Activated T-helper 17 cell treated with anti-CD3 and anti-CD28 coated beads, Interleukin-2, amount 50 U/mL, for 72 hours (primary cell): ENCODE measurements around the gene ZFPL1. TPM values are rescaled to one million over a fixed set of nuclear protein-coding genes. Genes with fewer than 3 reads are reported as not detected.

Experiments
- ATAC-seq: fragments of 150-1000 bp; cut with Tn5 transposase; replicated peaks from 2 replicates; pipeline ENCODE4 v1.10.0; 2021; ENCODE audit warnings: mild to moderate bottlenecking, moderate library complexity
- H3K27ac Mint-ChIP-seq: one replicate; pipeline ENCODE4 v1.8.0; 2022; ENCODE audit warnings: mixed read lengths
- H3K27me3 Mint-ChIP-seq: one replicate; pipeline ENCODE4 v1.8.0; 2022; ENCODE audit warnings: mixed read lengths
- H3K36me3 Mint-ChIP-seq: one replicate; pipeline ENCODE4 v1.8.0; 2022; ENCODE audit warnings: low read depth, mild to moderate bottlenecking, mixed read lengths
- H3K4me1 Mint-ChIP-seq: one replicate; pipeline ENCODE4 v1.8.0; 2022; ENCODE audit warnings: mixed read lengths
- H3K4me3 Mint-ChIP-seq: one replicate; pipeline ENCODE4 v1.8.0; 2022; ENCODE audit warnings: mild to moderate bottlenecking, mixed read lengths
- H3K9me3 Mint-ChIP-seq: one replicate; pipeline ENCODE4 v1.8.0; 2022; ENCODE audit warnings: mixed read lengths
- total RNA-seq, 2 donors: library from RNA; stranded (reverse); gene quantifications; one replicate each; pipeline ENCODE4 v1.2.3, GENCODE V29; 2022

Gene ZFPL1
- total RNA-seq, 2 donors from 2014 or later = 25.2 to 36.3 TPM

- Mint-ChIP-seq H3K27me3 (no peaks in the 10 kb centered on the region), H3K4me3 (peak overlapping the region; percentile 98), H3K9me3 (no peaks in the 10 kb centered on the region), H3K4me1 (peaks cover 17% of the 10 kb centered on the region), H3K36me3 (peaks cover 82% of the 10 kb centered on the region), H3K27ac (no peak overlapping the region)
- no peak for ATAC-seq
Observed at GRCh38 chr11:65131895-65132237, 47.8 kb downstream of the ZFPL1 start.

- H3K4me1 Mint-ChIP-seq = peaks cover 17% of the 10 kb centered on the region
- no peak for ATAC-seq
- H3K36me3 Mint-ChIP-seq = peaks cover 77% of the 10 kb centered on the region
- H3K4me3 Mint-ChIP-seq = peak overlapping the region; percentile 98
- H3K27ac Mint-ChIP-seq = peak overlapping the region; percentile 99
- H3K27me3 Mint-ChIP-seq = no peaks in the 10 kb centered on the region
- no peaks in the 10 kb centered on the region for H3K9me3 Mint-ChIP-seq
Observed at GRCh38 chr11:65132238-65132987, 48.4 kb downstream of the ZFPL1 start.

- Mint-ChIP-seq H3K27ac (peak overlapping the region; percentile 99), H3K27me3 (no peaks in the 10 kb centered on the region), H3K9me3 (no peaks in the 10 kb centered on the region), H3K36me3 (peaks cover 70% of the 10 kb centered on the region), H3K4me1 (peaks cover 17% of the 10 kb centered on the region), H3K4me3 (peak overlapping the region; percentile 98)
- no peak for ATAC-seq
Observed at GRCh38 chr11:65132988-65133700, 49.1 kb downstream of the ZFPL1 start.

DNA sequence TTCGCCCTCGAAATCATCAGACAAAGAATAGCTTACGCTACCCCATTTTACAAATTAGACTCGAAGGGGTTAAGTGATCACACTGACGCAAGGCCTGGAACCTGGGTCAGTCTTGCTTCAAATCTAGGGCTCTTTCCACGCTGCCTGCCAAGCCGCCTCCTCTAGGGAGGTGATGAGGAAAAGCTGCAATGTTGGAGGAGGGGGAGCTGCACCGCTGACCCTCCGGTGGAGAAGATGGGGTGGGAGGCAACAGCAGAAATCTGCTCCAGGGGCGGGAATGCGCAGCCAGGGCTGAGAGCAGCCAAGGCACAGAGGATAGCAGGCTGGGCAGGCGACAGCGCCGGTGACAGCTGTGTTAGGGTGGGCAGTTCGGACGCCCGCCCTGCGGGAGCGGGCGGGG, 49.7 kb downstream of the ZFPL1 start:
- Mint-ChIP-seq H3K27me3 (no peaks in the 10 kb centered on the region), H3K9me3 (no peaks in the 10 kb centered on the region), H3K36me3 (peaks cover 64% of the 10 kb centered on the region), H3K27ac (peak overlapping the region; percentile 99), H3K4me3 (peak overlapping the region; percentile 98), H3K4me1 (peaks cover 17% of the 10 kb centered on the region)
- ATAC-seq = no peak

GRCh38 chr11:65134240-65134951, 50.4 kb downstream of the ZFPL1 start, which contains the start of gene SYVN1:
TSS of gene SYVN1 (minus strand) at chr11:65134519. CDS start at chr11:65133601, 918 bp downstream.
- H3K27ac Mint-ChIP-seq = peak within 1 kb of the TSS; percentile 99
- H3K9me3 Mint-ChIP-seq = no peaks in the 10 kb centered on the region
- peaks cover 57% of the 10 kb centered on the region for H3K36me3 Mint-ChIP-seq

GRCh38 chr11:65134952-65135632, 51.1 kb downstream of the ZFPL1 start:
- H3K9me3 Mint-ChIP-seq = no peaks in the 10 kb centered on the region
- H3K27me3 Mint-ChIP-seq = no peaks in the 10 kb centered on the region
- H3K4me1 Mint-ChIP-seq = peaks cover 17% of the 10 kb centered on the region
- ATAC-seq = peak; percentile 93
- peak overlapping the region; percentile 98 for H3K4me3 Mint-ChIP-seq
- peak overlapping the region; percentile 99 for H3K27ac Mint-ChIP-seq
- H3K36me3 Mint-ChIP-seq = peaks cover 50% of the 10 kb centered on the region

More at GRCh38 chr11:65134240-65134951, 50.4 kb downstream of the ZFPL1 start, which contains the start of gene SYVN1:
- Mint-ChIP-seq H3K4me3 (peak within 1 kb of the TSS; percentile 98), H3K4me1 (peaks cover 17% of the 10 kb centered on the region), H3K27me3 (no peaks in the 10 kb centered on the region)
- peak; percentile 87 for ATAC-seq

DNA sequence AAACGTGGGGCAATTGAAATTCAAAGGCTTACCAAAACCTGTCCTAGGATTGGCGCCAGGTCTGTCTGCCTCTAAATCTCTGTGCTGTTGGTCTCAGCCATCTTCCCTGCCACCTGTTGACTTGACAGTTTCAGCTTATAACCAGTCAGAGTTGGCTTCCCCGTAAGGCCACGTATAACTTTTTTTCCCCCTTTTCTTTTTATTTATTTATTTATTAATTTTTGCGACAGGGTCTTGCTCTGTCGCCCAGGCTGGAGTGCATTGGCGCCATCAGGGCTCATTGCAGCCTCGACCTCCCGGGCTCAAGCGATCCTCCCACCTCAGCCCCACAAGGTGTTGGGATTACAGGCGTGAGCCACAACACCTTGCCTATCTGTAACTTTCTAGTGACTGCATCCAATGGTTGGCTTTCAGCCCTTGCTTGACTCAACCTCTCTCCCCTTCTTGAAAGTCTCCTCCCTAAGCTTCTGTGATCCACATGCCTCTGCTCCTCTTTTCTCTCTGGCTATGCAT, 51.7 kb downstream of the ZFPL1 start:
- Mint-ChIP-seq H3K27me3 (no peaks in the 10 kb centered on the region), H3K9me3 (no peaks in the 10 kb centered on the region), H3K4me1 (peaks cover 17% of the 10 kb centered on the region), H3K4me3 (peak overlapping the region; percentile 98), H3K36me3 (peaks cover 44% of the 10 kb centered on the region), H3K27ac (peak overlapping the region; percentile 99)
- ATAC-seq = no peak

DNA sequence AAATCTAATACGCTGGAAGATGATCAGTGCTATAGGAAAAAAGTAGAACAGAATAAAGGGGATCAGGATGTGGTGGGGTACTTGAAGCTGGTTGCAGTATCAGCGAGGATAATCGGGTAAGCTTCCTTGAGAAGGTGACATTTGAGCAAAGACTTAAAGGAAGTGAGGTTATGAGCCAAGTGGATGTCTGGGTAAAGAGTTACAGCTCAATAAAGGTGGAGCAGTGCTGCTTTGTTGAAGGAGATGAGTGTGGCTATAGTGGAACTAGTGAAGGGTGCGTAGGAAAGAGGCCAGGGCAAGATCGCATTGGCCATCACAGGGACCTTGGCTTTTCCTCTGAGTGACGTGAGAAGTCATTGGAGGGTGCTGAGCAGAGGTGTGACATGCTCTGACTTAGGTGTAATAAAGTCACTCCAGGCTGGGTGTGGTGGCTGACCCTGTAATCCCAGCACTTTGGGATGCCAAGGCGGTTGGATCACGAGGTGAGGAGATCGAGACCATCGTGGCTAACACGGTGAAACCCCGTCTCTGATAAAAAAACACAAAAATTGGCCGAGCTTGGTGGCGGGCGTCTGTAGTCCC, 52.6 kb downstream of the ZFPL1 start:
- no peaks in the 10 kb centered on the region for H3K9me3 Mint-ChIP-seq
- peaks cover 17% of the 10 kb centered on the region for H3K4me1 Mint-ChIP-seq
- no peak for ATAC-seq
- H3K27ac Mint-ChIP-seq = peak overlapping the region; percentile 99
- H3K4me3 Mint-ChIP-seq = peak overlapping the region; percentile 98
- H3K36me3 Mint-ChIP-seq = peaks cover 37% of the 10 kb centered on the region
- no peaks in the 10 kb centered on the region for H3K27me3 Mint-ChIP-seq

Other genes with a start within 250 kb of the ZFPL1 start
- gene CDC42BPG, start 239.6 kb upstream of the ZFPL1 start, total RNA-seq = under 1 TPM; 0.37 to 0.71 TPM
- gene EHD1, start 205.6 kb upstream of the ZFPL1 start, total RNA-seq = 100 to 1,000 TPM in 1 of 2 donors, 10 to 100 TPM in 1; 96.5 to 107 TPM
- 10 to 100 TPM; 20.9 to 23.1 TPM for gene ATG2A, start 167.0 kb upstream of the ZFPL1 start, total RNA-seq
- 10 to 100 TPM; 14.6 to 43.0 TPM for gene PPP2R5B, start 159.5 kb upstream of the ZFPL1 start, total RNA-seq
- gene GPHA2, start 148.3 kb upstream of the ZFPL1 start, total RNA-seq = under 1 TPM in 1 of 2 donors, not detected in 1; 0.43 TPM
- gene MAJIN, start 112.1 kb upstream of the ZFPL1 start, total RNA-seq = 1 to 10 TPM in 1 of 2 donors, not detected in 1; 1.1 TPM
- under 1 TPM; 0.28 to 0.37 TPM for gene BATF2, start 87.3 kb upstream of the ZFPL1 start, total RNA-seq
- gene ARL2, start 70.1 kb upstream of the ZFPL1 start, total RNA-seq = 10 to 100 TPM; 60.4 to 90.5 TPM
- gene SNX15, start 56.8 kb upstream of the ZFPL1 start, total RNA-seq = 10 to 100 TPM; 13.5 to 14.4 TPM
- 10 to 100 TPM; 12.3 to 20.1 TPM for gene SAC3D1, start 43.0 kb upstream of the ZFPL1 start, total RNA-seq
- gene NAALADL1, start 25.7 kb upstream of the ZFPL1 start, total RNA-seq = 10 to 100 TPM; 11.2 to 12.6 TPM
- 100 to 1,000 TPM in 1 of 2 donors, 10 to 100 TPM in 1; 99.5 to 127 TPM for gene CDCA5, start 182 bp upstream of the ZFPL1 start, total RNA-seq
- gene VPS51, start 12.0 kb downstream of the ZFPL1 start, total RNA-seq = 10 to 100 TPM; 71.8 to 80.6 TPM
- gene TM7SF2, start 27.6 kb downstream of the ZFPL1 start, total RNA-seq = 10 to 100 TPM; 19.7 to 20.1 TPM
- 10 to 100 TPM in 1 of 2 donors, 1 to 10 TPM in 1; 6.3 to 10.0 TPM for gene ZNHIT2, start 33.5 kb downstream of the ZFPL1 start, total RNA-seq
- gene FAU, start 37.9 kb downstream of the ZFPL1 start, total RNA-seq = 100 to 1,000 TPM; 929 to 948 TPM
- gene MRPL49, start 38.1 kb downstream of the ZFPL1 start, total RNA-seq = 10 to 100 TPM; 61.7 to 87.7 TPM
- gene SYVN1, start 50.3 kb downstream of the ZFPL1 start, total RNA-seq = 10 to 100 TPM; 28.9 to 30.8 TPM
- not detected for gene SPDYC, start 86.0 kb downstream of the ZFPL1 start, total RNA-seq
- gene CAPN1, start 97.7 kb downstream of the ZFPL1 start, total RNA-seq = 100 to 1,000 TPM; 143 to 150 TPM
- gene POLA2, start 177.7 kb downstream of the ZFPL1 start, total RNA-seq = 10 to 100 TPM; 54.6 to 64.1 TPM
- 1 to 10 TPM in 1 of 2 donors, under 1 TPM in 1; 0.73 to 2.0 TPM for gene CDC42EP2, start 230.6 kb downstream of the ZFPL1 start, total RNA-seq
- gene DPF2, start 249.6 kb downstream of the ZFPL1 start, total RNA-seq = 10 to 100 TPM; 66.0 to 89.5 TPM